GM12878 (cell line): ENCODE data around the gene BCAS4. TPM values are rescaled to one million over a fixed set of nuclear protein-coding genes. Genes with fewer than 3 reads are reported as not detected.

ENCODE experiments used
- ATAC-seq: fragments of 200-7000 bp; cut with Tn5 transposase; 3 replicates; pipeline ENCODE4 v1.9.1; 2020; ENCODE audit warnings: mild to moderate bottlenecking, moderate library complexity
- BruUV-seq: library from RNA; stranded (reverse); fragments of 400-500 nt; replicated peaks from 2 replicates; lab custom pipeline; 2021; lab: Mats Ljungman, UMichigan
- CTCF ChIA-PET: fragments of 300-600 bp; sonication (Branson Sonifier 250); formaldehyde crosslinking; extraction: SDS; loops from one replicate; lab custom pipeline; 2021; ENCODE audit warnings: inconsistent platforms; lab: Yijun Ruan, JAX
- POLR2A ChIA-PET: fragments of 350-600 bp; formaldehyde crosslinking; extraction: SDS; loops from one replicate; lab custom pipeline; 2021; ENCODE audit warnings: inconsistent platforms; lab: Charles Lee
- RAD21 ChIA-PET: fragments of 300-600 bp; sonication (Branson Sonifier 250); formaldehyde crosslinking; loops from one replicate; lab custom pipeline; 2023; ENCODE audit warnings: antibody characterized with exemption; ENCODE audit not compliant: unreplicated experiment; lab: Charles Lee
- SMC1A ChIA-PET: fragments of 300-600 bp; sonication (Branson Sonifier 250); formaldehyde crosslinking; loops from one replicate; lab custom pipeline; 2023; ENCODE audit not compliant: unreplicated experiment, uncharacterized antibody; lab: Charles Lee
- DNase-seq: peaks from one replicate; pipeline ENCODE4 v3.0.0-alpha.2; 2011; ENCODE audit warnings: low read depth, low spot score
- FAIRE-seq: peaks from 3 replicates; lab custom pipeline; 2011; peaks lifted over from hg19 to GRCh38; lab: Jason Lieb, UNC
- H2AFZ ChIP-seq: 2 replicates; pipeline ENCODE4 v1.6.0; 2011; ENCODE audit warnings: low read depth, low read length, control low read depth; ENCODE audit not compliant: control insufficient read depth
- H3K27ac ChIP-seq: 2 replicates; pipeline ENCODE4 v1.5.1; 2011; ENCODE audit warnings: control low read depth; ENCODE audit not compliant: control insufficient read depth, insufficient read depth
- H3K27me3 ChIP-seq, 2 experiments: replicated peaks in 1 of 2; 2 replicates each; pipeline versions ENCODE4 v1.6.0 to v1.6.1; 2011; ENCODE audit warnings: low read length in 1 of 2; ENCODE audit not compliant: control insufficient read depth in 2 of 2, insufficient read depth in 2 of 2
- H3K36me3 ChIP-seq, 2 experiments: 2 replicates each; pipeline ENCODE4 v1.5.1; 2011; ENCODE audit warnings: low read length in 1 of 2; ENCODE audit not compliant: control insufficient read depth in 2 of 2, insufficient read depth in 2 of 2
- H3K4me1 ChIP-seq: 2 replicates; pipeline ENCODE4 v1.6.1; 2011; ENCODE audit warnings: mild to moderate bottlenecking, low read length, moderate library complexity, mixed read lengths; ENCODE audit not compliant: control insufficient read depth, insufficient read depth
- H3K4me2 ChIP-seq: 2 replicates; pipeline ENCODE4 v1.6.0; 2011; ENCODE audit warnings: control low read depth; ENCODE audit not compliant: control insufficient read depth, insufficient read depth
- H3K4me3 ChIP-seq: fragments of 200-600 bp; sonication (generic); 2 replicates; pipeline ENCODE4 v1.5.1; 2016
- H3K79me2 ChIP-seq: 2 replicates; pipeline ENCODE4 v1.6.0; 2011; ENCODE audit warnings: low read length; ENCODE audit not compliant: control insufficient read depth, insufficient read depth
- H3K9ac ChIP-seq: 2 replicates; pipeline ENCODE4 v1.8.0; 2011; ENCODE audit warnings: low read length, control low read depth, mixed read lengths; ENCODE audit not compliant: control insufficient read depth, insufficient read depth
- H3K9me3 ChIP-seq: replicated peaks from 3 replicates; pipeline ENCODE4 v1.5.1; 2011; ENCODE audit warnings: mild to moderate bottlenecking, low read length; ENCODE audit not compliant: control insufficient read depth, insufficient read depth
- H4K20me1 ChIP-seq: 2 replicates; pipeline ENCODE4 v1.6.0; 2011; ENCODE audit not compliant: control insufficient read depth, insufficient read depth
- CHD1 ChIP-seq: IDR thresholded peaks from 2 replicates; pipeline ENCODE4 v1.6.1; 2012; ENCODE audit warnings: low read depth, low read length, improper control_type of control experiment
- E4F1 ChIP-seq: fragments of 450-650 bp; IDR thresholded peaks from 2 replicates; pipeline ENCODE4 v1.6.1; 2018; ENCODE audit warnings: borderline replicate concordance, mild to moderate bottlenecking; ENCODE audit not compliant: partially characterized antibody
- IKZF2 ChIP-seq, 2 experiments: fragments of 450-650 bp; IDR thresholded peaks; 2 replicates each; pipeline ENCODE4 v1.6.1; 2017; ENCODE audit warnings: mild to moderate bottlenecking in 2 of 2, moderate library complexity in 2 of 2
- MEF2A ChIP-seq: IDR thresholded peaks from 2 replicates; pipeline ENCODE4 v1.6.1; 2011; ENCODE audit warnings: low read depth, mild to moderate bottlenecking, low read length, moderate library complexity; ENCODE audit not compliant: insufficient read depth
- MLLT1 ChIP-seq: fragments of 450-650 bp; IDR thresholded peaks from 2 replicates; pipeline ENCODE4 v1.6.1; 2016; ENCODE audit warnings: mild to moderate bottlenecking
- MTA2 ChIP-seq: fragments of 450-650 bp; IDR thresholded peaks from 2 replicates; pipeline ENCODE4 v1.6.1; 2016; ENCODE audit warnings: low read depth, mild to moderate bottlenecking, moderate library complexity
- NFIC ChIP-seq: IDR thresholded peaks from 2 replicates; pipeline ENCODE4 v1.6.1; 2012; ENCODE audit warnings: low read depth, mild to moderate bottlenecking, inconsistent platforms, low read length, moderate library complexity
- NR2F1 ChIP-seq: fragments of 450-650 bp; conservative IDR thresholded peaks from 2 replicates; pipeline ENCODE4 v1.6.1; 2017; ENCODE audit warnings: mild to moderate bottlenecking
- RCOR1 ChIP-seq: conservative IDR thresholded peaks from 2 replicates; pipeline ENCODE4 v1.6.1; 2012; ENCODE audit warnings: low read depth, low read length, improper control_type of control experiment
- SMAD5 ChIP-seq: IDR thresholded peaks from 2 replicates; pipeline ENCODE4 v1.6.1; 2016; ENCODE audit warnings: antibody characterized with exemption, low read depth
- SMARCA5 ChIP-seq: fragments of 450-650 bp; IDR thresholded peaks from 2 replicates; pipeline ENCODE4 v1.6.1; 2017; ENCODE audit warnings: mild to moderate bottlenecking
- STAT3 ChIP-seq: IDR thresholded peaks from 2 replicates; pipeline ENCODE4 v1.6.1; 2011; ENCODE audit warnings: low read depth, low read length, improper control_type of control experiment
- TBL1XR1 ChIP-seq: IDR thresholded peaks from 2 replicates; pipeline ENCODE4 v1.6.1; 2012; ENCODE audit warnings: low read depth, low read length, improper control_type of control experiment
- USF2 ChIP-seq: IDR thresholded peaks from 2 replicates; pipeline ENCODE4 v1.6.1; 2011; ENCODE audit warnings: low read depth, low read length, improper control_type of control experiment, borderline replicate concordance
- ZNF274 ChIP-seq: IDR thresholded peaks from one replicate; pipeline ENCODE4 v1.8.0; 2011; ENCODE audit not compliant: insufficient read length, insufficient read depth
- ZSCAN29 ChIP-seq: fragments of 450-650 bp; IDR thresholded peaks from 2 replicates; pipeline ENCODE4 v1.6.1; 2017; ENCODE audit warnings: mild to moderate bottlenecking, moderate library complexity
- ZZZ3 ChIP-seq: IDR thresholded peaks from 2 replicates; pipeline ENCODE4 v1.6.1; 2011; ENCODE audit warnings: low read depth; ENCODE audit not compliant: control insufficient read depth, insufficient read length
- WGBS: methylation state at CpG from one replicate; pipeline ENCODE4 v1.1.6; 2016; ENCODE audit warnings: low lambda C conversion rate; ENCODE audit not compliant: insufficient replicate concordance, insufficient coverage; ENCODE audit errors: missing lambda C conversion rate; 5-methylcytosine and 5-hydroxymethylcytosine counted together
- in situ Hi-C: fragments of 300-500 bp; cut with MboI; formaldehyde crosslinking; loops from 9 replicates; pipeline ENCODE4 v1.14.3; 2018; ENCODE audit warnings: mixed read lengths
- intact Hi-C: fragments of 100-400 bp; cut with micrococcal nuclease; formaldehyde crosslinking; loops from one replicate; pipeline ENCODE4 v1.14.2; 2022; ENCODE audit not compliant: unreplicated experiment
- polyA plus RNA-seq, 11 experiments: library from polyadenylated mRNA; depleted of rRNA in 4 of 11; unstranded in 6 of 11; stranded (reverse) in 5 of 11; fragments of >200 nt; fragmentation: Nextera tagmentation in 4 of 11; fragmentation: Illumina TruSeq in 1 of 11; extraction: Ambion mirVana in 4 of 11; extraction: Trizol in 1 of 11; gene quantifications; 1 replicate in 1 of 11; 2 replicates in 10 of 11; pipeline versions ENCODE4 v1.2.1 to v1.2.3, GENCODE V29; 2011 to 2016; ENCODE audit warnings: inconsistent platforms in 2 of 11, missing spikeins in 2 of 11, low read depth in 1 of 11
- total RNA-seq, 4 experiments: library from RNA; depleted of rRNA in 3 of 4; stranded (reverse); fragments of >200 nt in 3 of 4; fragmentation: Illumina TruSeq in 1 of 4; extraction: Trizol in 1 of 4; gene quantifications; 2 replicates each; pipeline versions ENCODE4 v1.2.1 to v1.2.3, GENCODE V29; 2013 to 2021

Gene BCAS4
- total and polyA plus RNA-seq, 10 of the 15 experiments (the other 5 are each of a cell fraction or from before 2014, with no cell fraction given): 14.8 to 214 (median 65.3) TPM

GRCh38 chr20:50786703-50787102 is 8.2 kb upstream of the BCAS4 start:
- POLR2A ChIA-PET: no interaction called here
- CTCF ChIA-PET: interaction anchor here (0.8 to 1.4 kb wide), 3 partner anchors 143 to 201 kb away, joined by 3 to 4 read pairs (median 3); no protein-coding TSS in a partner anchor
- H2AFZ ChIP-seq: no peak overlapping the region
- no peak overlapping the region for H3K4me3 ChIP-seq
- peaks cover 5% of the 10 kb centered on the region for H3K4me1 ChIP-seq
- no peak overlapping the region for H3K4me2 ChIP-seq
- H3K27ac ChIP-seq: no peak overlapping the region
- FAIRE-seq (no peak), DNase-seq (no peak), ATAC-seq (no peak)
- no TSS peak for BruUV-seq
- no peaks in the 10 kb centered on the region for H4K20me1 ChIP-seq
- no peaks in the 10 kb centered on the region for H3K27me3 ChIP-seq
- H3K36me3 ChIP-seq: no peaks in the 10 kb centered on the region
- no peaks in the 10 kb centered on the region for H3K9me3 ChIP-seq
- 61% methylated on average over 9 of the region's 9 CpGs for WGBS
- H3K79me2 ChIP-seq: no peaks in the 10 kb centered on the region
- TF ChIP-seq IKZF2 (IDR thresholded peaks at IDR 0.05): no peak
- TF ChIP-seq MLLT1: no peak
- TF ChIP-seq MTA2: no peak
- TF ChIP-seq CHD1: no peak
- TF ChIP-seq ZZZ3: no peak
- TF ChIP-seq NR2F1: no peak
- TF ChIP-seq NFIC: no peak
- TF ChIP-seq SMARCA5: no peak
- TF ChIP-seq USF2: no peak
- no peak for TF ChIP-seq MEF2A
- TF ChIP-seq SMAD5: no peak
- TF ChIP-seq ZSCAN29: no peak
- no peak for TF ChIP-seq RCOR1
- TF ChIP-seq E4F1: no peak
- no peak for TF ChIP-seq ZNF274
- TF ChIP-seq TBL1XR1: no peak
- no peak for TF ChIP-seq STAT3
- H3K9ac ChIP-seq: no peak overlapping the region
- intact Hi-C loops: no loop called here
- in situ Hi-C loops: no loop called here
- RAD21 ChIA-PET: interaction anchor here (0.7 to 0.9 kb wide), 2 partner anchors 37 to 161 kb away, joined by 4 to 6 read pairs; no protein-coding TSS in a partner anchor
- SMC1A ChIA-PET: no interaction called here
